IPS-20b (cell line): ENCODE measurements around the gene PARP1.

Experiments
- H3K27ac ChIP-seq: one replicate; pipeline ENCODE4 v1.5.1; 2013; ENCODE audit warnings: low read length
- H3K27me3 ChIP-seq: 2 replicates; pipeline ENCODE4 v1.6.1; 2013; ENCODE audit warnings: mild to moderate bottlenecking, low read length, inconsistent platforms; ENCODE audit not compliant: insufficient read depth
- H3K36me3 ChIP-seq: 2 replicates; pipeline ENCODE4 v1.6.1; 2013; ENCODE audit warnings: low read depth, mild to moderate bottlenecking, inconsistent platforms, low read length, moderate library complexity; ENCODE audit not compliant: insufficient read depth
- H3K4me1 ChIP-seq: 2 replicates; pipeline ENCODE4 v1.6.1; 2013; ENCODE audit warnings: mild to moderate bottlenecking, control low read depth, inconsistent platforms, low read length, moderate library complexity; ENCODE audit not compliant: insufficient read depth
- H3K4me3 ChIP-seq: 2 replicates; pipeline ENCODE4 v1.5.1; 2013; ENCODE audit warnings: mild to moderate bottlenecking, low read length, inconsistent platforms
- H3K9ac ChIP-seq: 2 replicates; pipeline ENCODE4 v1.6.1; 2013; ENCODE audit warnings: low read depth, mild to moderate bottlenecking, inconsistent platforms, low read length, moderate library complexity
- H3K9me3 ChIP-seq: 2 replicates; pipeline ENCODE4 v1.6.1; 2013; ENCODE audit warnings: mild to moderate bottlenecking, low read depth, low read length, inconsistent platforms; ENCODE audit not compliant: insufficient read depth

PARP1 gene

GRCh38 chr1:226407497-226408284 lies at the start of gene PARP1:
Gene PARP1, minus strand, starts transcription at chr1:226408093. Its CDS starts 164 bp downstream, at chr1:226407929.
- Histone ChIP-seq H3K4me1 (peaks cover 23% of the 10 kb centered on the region), H3K27me3 (no peaks in the 10 kb centered on the region), H3K4me3 (peak within 1 kb of the TSS; percentile 88), H3K9ac (peak within 1 kb of the TSS; percentile 85), H3K9me3 (no peaks in the 10 kb centered on the region), H3K36me3 (peaks cover 3% of the 10 kb centered on the region; the same call in 1 of the 2 replicates), H3K27ac (peak within 1 kb of the TSS; percentile 56)

- no peaks in the 10 kb centered on the region; the same call in 1 of the 2 replicates for H3K9me3 ChIP-seq
- H3K9ac ChIP-seq, result no peak overlapping the region
- no peak overlapping the region for H3K27ac ChIP-seq
- no peak overlapping the region for H3K4me3 ChIP-seq
- no peaks in the 10 kb centered on the region for H3K36me3 ChIP-seq
- no peaks in the 10 kb centered on the region; the same call in 1 of the 2 replicates for H3K4me1 ChIP-seq
- no peaks in the 10 kb centered on the region for H3K27me3 ChIP-seq
Observed at GRCh38 chr1:226457307-226457712, 49.4 kb upstream of the PARP1 start.

- Histone ChIP-seq H3K27me3 (no peaks in the 10 kb centered on the region), H3K4me3 (no peak overlapping the region), H3K27ac (no peak overlapping the region), H3K9ac (no peak overlapping the region), H3K9me3 (no peaks in the 10 kb centered on the region), H3K36me3 (no peaks in the 10 kb centered on the region), H3K4me1 (no peaks in the 10 kb centered on the region; the same call in 1 of the 2 replicates)
Observed at GRCh38 chr1:226455843-226456242, 48.0 kb upstream of the PARP1 start.

- Histone ChIP-seq H3K4me1 (no peaks in the 10 kb centered on the region; the same call in 1 of the 2 replicates), H3K36me3 (no peaks in the 10 kb centered on the region), H3K9ac (no peak overlapping the region), H3K27ac (no peak overlapping the region), H3K4me3 (no peak overlapping the region), H3K27me3 (no peaks in the 10 kb centered on the region), H3K9me3 (no peaks in the 10 kb centered on the region)
Observed at GRCh38 chr1:226454349-226454748, 46.5 kb upstream of the PARP1 start.

GRCh38 chr1:226453015-226453704 lies 45.3 kb upstream of the PARP1 start:
- Histone ChIP-seq H3K9ac (no peak overlapping the region), H3K9me3 (no peaks in the 10 kb centered on the region), H3K4me3 (no peak overlapping the region), H3K27me3 (no peaks in the 10 kb centered on the region), H3K4me1 (peaks cover 4% of the 10 kb centered on the region; the same call in 1 of the 2 replicates), H3K36me3 (no peaks in the 10 kb centered on the region), H3K27ac (no peak overlapping the region)

- no peak overlapping the region for H3K9ac ChIP-seq
Observed at GRCh38 chr1:226450688-226451087, 42.8 kb upstream of the PARP1 start.

GRCh38 chr1:226449823-226450222 lies 41.9 kb upstream of the PARP1 start:
- H3K27me3 ChIP-seq, result no peaks in the 10 kb centered on the region
- H3K36me3 ChIP-seq, result no peaks in the 10 kb centered on the region
- H3K9ac ChIP-seq, result no peak overlapping the region
- H3K9me3 ChIP-seq, result no peaks in the 10 kb centered on the region
- H3K4me3 ChIP-seq, result no peak overlapping the region
- peaks cover 12% of the 10 kb centered on the region for H3K4me1 ChIP-seq
- no peak overlapping the region for H3K27ac ChIP-seq

More at GRCh38 chr1:226450688-226451087, 42.8 kb upstream of the PARP1 start:
- no peaks in the 10 kb centered on the region for H3K9me3 ChIP-seq
- no peaks in the 10 kb centered on the region for H3K36me3 ChIP-seq
- H3K27ac ChIP-seq, result no peak overlapping the region
- no peaks in the 10 kb centered on the region for H3K27me3 ChIP-seq
- peaks cover 8% of the 10 kb centered on the region; the same call in 1 of the 2 replicates for H3K4me1 ChIP-seq
- H3K4me3 ChIP-seq, result no peak overlapping the region

- no peaks in the 10 kb centered on the region for H3K9me3 ChIP-seq
- peaks cover 15% of the 10 kb centered on the region for H3K4me1 ChIP-seq
- no peak overlapping the region for H3K27ac ChIP-seq
- H3K4me3 ChIP-seq, result no peak overlapping the region
- no peaks in the 10 kb centered on the region for H3K27me3 ChIP-seq
- no peaks in the 10 kb centered on the region for H3K36me3 ChIP-seq
- H3K9ac ChIP-seq, result no peak overlapping the region
Observed at GRCh38 chr1:226447932-226448665, 40.2 kb upstream of the PARP1 start.

GRCh38 chr1:226446094-226446493 lies 38.2 kb upstream of the PARP1 start:
- Histone ChIP-seq H3K27ac (no peak overlapping the region), H3K9me3 (no peaks in the 10 kb centered on the region), H3K9ac (no peak overlapping the region), H3K36me3 (no peaks in the 10 kb centered on the region), H3K4me3 (no peak overlapping the region), H3K27me3 (no peaks in the 10 kb centered on the region), H3K4me1 (peaks cover 15% of the 10 kb centered on the region)

GRCh38 chr1:226444901-226445300 lies 37.0 kb upstream of the PARP1 start:
- Histone ChIP-seq H3K36me3 (no peaks in the 10 kb centered on the region), H3K9ac (no peak overlapping the region), H3K4me3 (no peak overlapping the region), H3K9me3 (no peaks in the 10 kb centered on the region), H3K27me3 (no peaks in the 10 kb centered on the region), H3K27ac (no peak overlapping the region), H3K4me1 (peaks cover 15% of the 10 kb centered on the region)

GRCh38 chr1:226443439-226443838 lies 35.5 kb upstream of the PARP1 start:
- Histone ChIP-seq H3K36me3 (no peaks in the 10 kb centered on the region), H3K27ac (no peak overlapping the region), H3K4me3 (no peak overlapping the region), H3K9ac (no peak overlapping the region), H3K4me1 (peaks cover 13% of the 10 kb centered on the region), H3K27me3 (no peaks in the 10 kb centered on the region), H3K9me3 (no peaks in the 10 kb centered on the region)
